Kasumi-1 (cell line): ENCODE results near the gene SERP2.

Source experiments
- DNase-seq, 2 experiments: peaks; one replicate each; lab custom pipeline; 2025; lab: John Stamatoyannopoulos, UW

Gene SERP2

GRCh38 chr13:44435142-44435918, 61.7 kb downstream of the SERP2 start:
- peak; percentile 99 for DNase-seq

GRCh38 chr13:44435919-44436510, 62.4 kb downstream of the SERP2 start:
- DNase-seq, result no peak

GRCh38 chr13:44436589-44437337, 63.1 kb downstream of the SERP2 start:
- DNase-seq, result peak; percentile 93 to 94

DNA sequence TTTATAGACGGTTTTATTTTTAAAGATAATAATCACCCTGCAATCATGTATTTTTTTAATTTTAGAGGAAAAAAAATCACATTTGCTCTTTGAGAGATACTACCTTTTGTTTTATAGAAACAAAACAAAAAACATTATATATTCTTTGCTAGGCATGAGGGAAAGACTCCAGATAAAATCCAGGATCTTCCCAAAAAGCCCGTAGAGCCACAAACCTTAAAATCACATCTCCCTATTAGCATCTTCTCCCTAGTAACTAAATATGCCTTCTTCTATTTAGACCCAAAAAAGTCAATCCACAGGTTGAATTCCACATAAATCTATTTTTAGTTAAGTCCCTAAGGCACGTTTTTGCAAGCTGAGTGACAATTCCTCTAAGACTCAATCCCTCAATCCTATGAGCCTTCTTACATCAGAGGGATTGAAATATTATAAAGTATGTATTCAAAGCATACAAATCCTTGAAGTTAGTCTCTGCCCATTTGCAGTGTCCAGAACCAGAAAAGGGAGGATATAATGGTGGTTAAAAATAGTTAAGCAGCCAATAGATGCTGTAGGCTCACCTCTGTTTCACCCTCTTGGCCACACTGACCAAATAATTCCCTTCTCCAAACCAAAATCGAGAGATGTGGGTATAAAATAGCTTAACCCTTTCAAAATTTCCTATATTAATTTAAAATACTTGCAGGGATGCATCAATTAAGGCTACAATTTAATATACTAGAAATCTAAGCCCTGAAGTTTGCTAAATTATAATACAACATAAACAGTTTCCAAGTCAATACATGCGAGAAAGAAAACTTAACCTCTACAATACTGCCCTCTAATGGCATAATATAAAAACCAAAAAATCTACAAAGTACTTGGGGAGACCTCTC, 64.0 kb downstream of the SERP2 start:
- peak; percentile 75 to 87 for DNase-seq

GRCh38 chr13:44438234-44438579, 64.6 kb downstream of the SERP2 start:
- DNase-seq, result no peak

DNA sequence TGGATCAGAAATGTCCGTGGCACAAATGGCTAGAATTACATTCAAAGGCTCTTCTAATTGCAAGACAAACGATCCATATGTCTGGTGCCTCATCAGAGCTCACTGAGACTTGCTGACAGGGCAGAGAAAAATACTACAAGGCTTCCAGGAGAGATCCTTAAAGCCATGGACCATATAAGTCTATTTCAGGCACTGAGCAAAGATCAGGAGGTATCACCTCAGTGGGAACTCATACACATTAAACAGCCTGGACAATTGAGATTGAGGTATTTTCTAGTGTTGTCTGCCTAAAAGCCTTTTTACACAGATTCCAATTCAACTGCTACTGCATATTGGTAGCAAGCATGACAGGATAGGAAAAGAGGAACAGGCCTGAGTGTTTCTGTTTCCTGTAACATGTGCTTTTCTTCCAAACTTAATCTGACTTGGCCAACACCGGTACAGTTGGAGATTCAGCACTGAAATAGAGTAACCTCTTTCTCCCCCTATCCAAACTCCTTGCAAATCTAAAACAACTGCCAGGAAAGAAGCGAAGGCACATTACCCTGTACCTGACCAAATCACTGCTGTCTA, 65.9 kb downstream of the SERP2 start:
- DNase-seq, result peak; percentile 82 to 89

- no peak for DNase-seq
Measured at GRCh38 chr13:44440046-44440608, 66.5 kb downstream of the SERP2 start.
